Epithelial cell of proximal tubule (primary cell): ENCODE data around the gene TTYH1. TPM values are rescaled to one million over a fixed set of nuclear protein-coding genes. Genes with fewer than 3 reads are reported as not detected.

Source experiments
- DNase-seq: peaks from one replicate; pipeline ENCODE4 v3.0.0-alpha.2; 2011; ENCODE audit warnings: low read depth
- H3K4me3 ChIP-seq: 2 replicates; pipeline ENCODE4 v1.5.1; 2011; ENCODE audit warnings: low read depth, mild to moderate bottlenecking, low read length
- CTCF ChIP-seq: conservative IDR thresholded peaks from 2 replicates; pipeline ENCODE4 v1.5.1; 2012; ENCODE audit warnings: low read depth, mild to moderate bottlenecking, low read length
- total RNA-seq: library from RNA; depleted of rRNA; stranded (reverse); fragments of >200 nt; gene quantifications from 2 replicates; pipeline ENCODE4 v1.2.3, GENCODE V29; 2015

TTYH1 gene
- total RNA-seq, 1 donor from 2014 or later: 3.6 TPM

GRCh38 chr19:54470276-54470887 is 55.1 kb downstream of the TTYH1 start:
- TF ChIP-seq CTCF: no peak
- peak overlapping the region; percentile 56 for H3K4me3 ChIP-seq
- DNase-seq: no peak

GRCh38 chr19:54470991-54471782 is 55.9 kb downstream of the TTYH1 start:
- no peak for TF ChIP-seq CTCF
- peak overlapping the region; percentile 56 for H3K4me3 ChIP-seq
- DNase-seq: no peak

- peak within 1 kb of the TSS; percentile 47 for H3K4me3 ChIP-seq
- TF ChIP-seq CTCF: peak; percentile 28
- no peak for DNase-seq
Observed at GRCh38 chr19:54473071-54473891, 58.0 kb downstream of the TTYH1 start, which contains the start of gene CDC42EP5. Gene CDC42EP5, minus strand, starts transcription at chr19:54473296. Its CDS starts 7,749 bp downstream, at chr19:54465547.

GRCh38 chr19:54473892-54474372 is 58.7 kb downstream of the TTYH1 start:
- H3K4me3 ChIP-seq: no peak overlapping the region
- no peak for TF ChIP-seq CTCF

GRCh38 chr19:54475706-54476105 is 60.4 kb downstream of the TTYH1 start:
- no peak for DNase-seq
- no peak overlapping the region for H3K4me3 ChIP-seq
- TF ChIP-seq CTCF: no peak

More at GRCh38 chr19:54473892-54474372, 58.7 kb downstream of the TTYH1 start:
- DNase-seq: no peak

- H3K4me3 ChIP-seq: no peak overlapping the region
- peak; percentile 4 for TF ChIP-seq CTCF
- no peak for DNase-seq
Observed at GRCh38 chr19:54477650-54478049, 62.4 kb downstream of the TTYH1 start.
